Stimulated activated CD8-positive, alpha-beta memory T cell treated with anti-CD3 and anti-CD28 coated beads, Interleukin-15, amount 100 ng/mL, for 24 hours (primary cell): Measurements from ENCODE around the gene UBR4.

ENCODE experiments used
- DNase-seq: peaks from one replicate; pipeline ENCODE4 v3.0.0-alpha.2; 2020; ENCODE audit warnings: low read depth

Gene UBR4

DNA sequence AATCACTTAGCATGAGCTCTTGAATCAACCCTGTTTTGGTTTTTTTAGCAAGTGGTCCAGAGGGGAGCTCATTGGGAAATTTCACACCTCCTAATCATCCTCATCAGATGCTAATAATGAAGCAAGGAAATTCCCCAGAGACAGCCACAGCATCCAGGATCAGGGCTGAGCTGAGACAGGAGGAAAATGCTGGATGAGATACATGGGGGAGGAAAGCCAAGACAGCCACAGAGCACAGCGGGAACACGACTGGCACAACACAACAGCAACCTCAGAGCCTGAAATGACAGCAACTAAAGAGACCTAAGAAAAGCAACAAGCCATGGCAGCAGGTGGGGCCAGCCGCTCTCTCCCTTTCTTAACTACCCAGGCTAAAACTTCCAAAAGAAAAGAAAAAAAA lies 70.4 kb downstream of the UBR4 start:
- no peak for DNase-seq

DNA sequence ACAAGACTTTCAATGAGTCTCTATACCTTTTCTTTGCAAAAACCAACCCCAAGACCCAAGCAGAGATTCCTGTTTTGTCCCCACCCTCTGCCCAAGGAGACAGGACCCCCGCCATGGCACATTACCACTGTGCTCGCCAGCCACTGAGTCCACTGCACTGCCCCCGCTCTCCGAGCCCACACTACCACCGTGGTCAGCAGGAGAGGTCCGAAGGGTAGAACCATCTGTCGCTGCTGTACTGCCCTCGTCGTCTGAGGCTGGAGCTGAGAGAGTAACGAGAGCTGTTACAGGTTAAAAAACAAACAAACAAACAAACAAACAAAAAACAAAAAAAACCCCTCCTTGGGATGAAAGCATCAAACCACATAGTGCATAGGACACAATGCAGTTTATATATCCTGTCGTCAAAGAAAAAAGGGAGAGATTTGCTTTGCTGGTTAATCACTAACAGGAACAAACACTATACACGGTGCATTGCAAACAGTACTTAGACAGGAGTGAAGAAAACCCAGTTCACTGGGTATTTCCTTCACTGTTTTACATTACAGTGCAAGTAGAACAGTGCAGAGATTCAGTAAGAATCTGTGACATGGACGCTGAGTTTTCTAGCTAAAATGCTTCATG lies 71.0 kb downstream of the UBR4 start:
- no peak for DNase-seq

DNA sequence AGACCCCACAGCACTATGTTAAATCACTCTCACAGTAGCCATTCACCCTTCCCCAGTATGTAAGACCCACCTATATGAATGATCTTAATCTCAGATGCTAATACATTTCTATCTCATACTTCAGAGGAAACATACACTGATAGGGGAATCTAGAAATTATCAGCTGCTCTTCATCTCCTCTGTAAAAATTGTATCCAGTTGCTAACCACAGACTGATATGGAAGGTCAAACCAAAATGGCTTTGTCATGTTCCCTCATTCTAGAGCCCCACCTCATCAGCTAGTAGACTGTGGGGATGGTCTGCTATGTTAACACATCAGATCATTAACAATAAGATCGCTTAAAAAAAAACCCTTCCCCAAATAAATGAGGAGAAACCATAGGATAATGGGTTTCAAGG lies 71.7 kb downstream of the UBR4 start:
- no peak for DNase-seq

DNA sequence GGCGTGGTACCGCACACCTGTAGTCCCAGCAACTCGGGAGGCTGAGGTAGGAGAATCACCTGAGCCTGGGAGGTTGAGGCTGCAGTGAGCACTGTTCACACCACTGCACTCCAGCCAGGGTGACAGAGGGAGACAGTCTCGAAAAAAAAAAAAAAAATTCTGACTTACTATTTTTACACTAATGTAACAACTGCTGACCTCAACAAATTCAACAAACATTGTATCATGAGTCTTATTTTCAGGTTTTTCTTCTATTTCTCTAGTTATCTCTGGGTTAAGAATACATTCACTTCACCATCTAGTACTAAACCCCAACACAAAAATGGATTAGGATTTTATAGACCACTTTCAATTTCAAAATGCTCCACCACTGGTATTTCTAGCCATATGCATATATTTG lies 72.9 kb downstream of the UBR4 start:
- DNase-seq = no peak

DNA sequence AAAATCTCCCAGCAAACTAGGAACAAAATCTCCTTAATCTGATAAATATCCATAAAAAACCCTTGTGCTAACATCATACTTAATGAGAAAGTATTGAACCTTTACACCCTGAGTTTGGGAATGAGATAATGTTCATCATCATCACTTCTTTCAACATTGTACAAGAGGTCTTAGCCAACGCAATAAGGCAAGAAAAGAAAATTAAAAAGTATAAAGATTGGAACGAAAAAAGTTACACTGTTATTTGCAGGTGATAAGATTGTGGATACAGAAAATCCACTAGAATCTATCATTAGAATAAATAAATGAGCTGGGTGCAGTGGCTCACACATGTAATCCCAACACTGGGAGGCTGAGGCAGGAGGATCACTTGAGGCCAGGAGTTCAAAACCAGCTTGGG lies 76.7 kb downstream of the UBR4 start:
- DNase-seq = no peak

DNA sequence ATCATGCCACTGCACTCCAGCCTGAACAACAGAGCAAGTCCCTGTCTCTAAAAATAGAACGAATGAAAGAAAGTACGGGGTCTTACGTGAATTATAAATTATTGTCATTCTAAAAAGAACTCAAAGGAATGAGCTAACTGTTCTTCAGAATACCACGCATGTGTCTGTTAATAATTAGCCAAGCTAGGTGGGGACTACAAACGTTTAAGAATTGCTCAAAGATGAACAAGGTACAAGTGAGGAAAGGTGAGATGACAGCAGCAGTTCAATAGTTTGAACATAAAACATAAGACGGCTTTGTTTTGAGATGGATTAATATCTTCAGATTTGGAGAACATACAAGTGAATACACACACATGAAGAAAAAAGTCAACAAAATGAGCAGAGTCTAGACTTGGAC lies 79.6 kb downstream of the UBR4 start:
- DNase-seq = no peak

DNA sequence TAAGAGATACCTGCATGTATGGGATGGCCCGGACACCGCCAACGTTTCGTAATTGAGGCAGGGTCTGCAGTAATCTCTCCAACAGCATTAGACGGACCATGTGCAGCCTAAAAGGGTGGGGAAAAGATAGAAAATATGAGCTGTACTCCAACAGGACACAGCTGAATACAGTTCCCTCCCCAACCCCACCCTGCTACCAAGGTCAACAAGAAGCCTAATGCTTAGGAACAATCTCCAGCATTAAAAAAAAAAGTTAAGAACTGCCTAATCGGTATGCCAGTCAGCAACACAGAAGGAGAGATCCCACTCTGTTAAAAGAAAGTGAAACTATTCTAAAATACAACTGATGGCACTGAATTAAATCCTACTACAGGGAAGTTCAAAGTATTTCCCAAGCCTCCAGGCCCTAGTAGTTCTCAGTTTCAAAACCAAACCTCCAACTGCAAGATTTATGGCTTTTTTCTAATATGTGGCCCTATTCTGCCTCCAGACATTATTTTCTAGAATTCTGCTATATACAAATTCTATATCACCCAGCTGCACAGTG lies 81.0 kb downstream of the UBR4 start:
- no peak for DNase-seq

DNA sequence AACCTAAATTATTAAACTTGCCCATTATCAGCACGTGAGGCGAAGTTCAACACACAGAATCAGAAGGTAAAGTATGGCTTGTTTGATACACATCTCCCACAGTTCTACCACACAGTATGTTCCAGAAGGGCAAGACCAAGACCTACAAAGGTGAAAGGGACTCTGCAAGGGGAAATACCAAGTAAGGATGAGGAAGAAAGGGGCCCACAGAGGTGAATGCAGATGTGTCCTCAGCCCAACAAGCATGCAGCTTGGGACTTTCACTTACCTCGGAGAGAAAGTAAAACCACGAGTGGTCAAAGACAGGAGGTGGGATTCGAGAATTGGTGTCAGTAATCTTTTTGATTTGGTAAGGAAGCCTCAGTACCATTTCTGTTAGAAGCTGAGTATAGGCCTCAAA lies 85.8 kb downstream of the UBR4 start:
- DNase-seq = no peak

DNA sequence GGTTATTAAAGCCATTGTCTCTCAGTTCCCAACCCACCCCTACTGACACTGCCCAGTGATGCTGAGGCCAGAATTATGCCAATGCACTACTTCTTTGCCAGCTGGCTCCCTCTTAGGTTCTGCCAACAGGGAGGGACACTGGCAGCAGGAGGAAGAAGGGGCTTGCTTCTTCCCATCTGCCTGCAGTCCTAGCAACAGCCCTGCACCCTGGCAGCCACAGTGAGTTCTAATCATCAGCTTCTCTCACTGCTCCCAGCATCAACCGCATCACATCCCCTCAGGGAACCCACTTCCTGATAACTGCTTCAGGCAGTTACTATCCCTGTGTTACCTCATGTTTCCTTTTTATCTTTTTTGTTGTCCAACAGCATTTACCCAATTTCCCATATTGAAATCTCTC lies 86.2 kb downstream of the UBR4 start:
- no peak for DNase-seq

DNA sequence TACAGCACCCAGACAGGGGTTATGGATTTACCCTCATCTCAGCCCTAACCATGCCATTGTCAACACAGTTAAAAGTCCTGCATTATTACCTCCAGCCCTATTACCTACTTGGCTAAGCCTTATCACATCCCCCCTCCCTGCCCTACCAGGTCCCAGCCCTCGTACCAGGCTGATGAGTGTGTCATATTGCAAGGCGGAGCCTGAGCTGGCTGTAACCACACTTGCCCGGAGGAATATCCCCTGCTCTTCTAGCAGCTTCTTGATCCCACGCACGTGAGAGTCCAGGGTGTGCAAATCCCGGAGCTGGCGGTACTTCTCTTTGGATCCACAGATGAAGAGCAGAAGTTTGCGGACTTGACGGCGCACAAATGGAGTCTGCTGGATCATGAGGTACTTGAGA lies 87.4 kb downstream of the UBR4 start:
- no peak for DNase-seq

DNA sequence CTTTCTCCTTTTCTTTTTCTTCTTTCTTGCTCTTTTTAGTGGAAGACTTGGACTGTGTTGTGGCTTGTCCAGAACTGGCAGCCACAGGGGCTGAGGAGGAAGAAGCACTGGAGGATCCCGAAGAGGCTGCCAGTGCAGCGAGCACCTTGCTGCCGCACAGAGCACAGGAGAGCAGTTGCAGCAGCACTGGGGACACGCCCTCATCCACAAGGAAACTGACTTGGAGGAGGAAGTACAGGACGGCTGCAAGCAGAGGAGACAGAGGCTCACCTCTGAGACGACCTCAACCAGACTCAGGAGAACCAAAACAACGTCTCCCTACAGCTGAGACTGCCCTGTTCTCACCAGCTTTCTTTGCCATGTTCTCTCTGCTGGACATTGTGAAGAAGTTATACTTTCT lies 88.9 kb downstream of the UBR4 start:
- DNase-seq = no peak

DNA sequence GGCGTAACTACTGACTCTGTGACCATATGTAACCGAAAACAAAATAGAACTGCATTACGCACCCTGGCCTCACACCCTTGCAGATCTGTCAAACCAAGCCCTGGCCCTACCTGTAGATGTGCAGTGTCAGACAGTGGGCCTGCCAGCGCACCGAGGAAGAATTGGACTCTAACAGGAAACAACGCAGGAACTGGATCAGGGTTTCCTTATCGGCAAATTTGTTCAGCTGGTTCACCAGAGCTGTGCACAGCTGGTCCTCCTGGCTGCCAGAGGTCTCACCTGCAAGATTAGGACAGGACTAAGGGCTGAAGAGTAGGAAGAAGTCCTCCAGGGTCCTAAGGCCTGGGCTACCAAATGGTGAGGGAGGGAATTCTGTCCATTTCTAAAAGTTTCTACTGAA lies 90.0 kb downstream of the UBR4 start:
- DNase-seq = no peak

DNA sequence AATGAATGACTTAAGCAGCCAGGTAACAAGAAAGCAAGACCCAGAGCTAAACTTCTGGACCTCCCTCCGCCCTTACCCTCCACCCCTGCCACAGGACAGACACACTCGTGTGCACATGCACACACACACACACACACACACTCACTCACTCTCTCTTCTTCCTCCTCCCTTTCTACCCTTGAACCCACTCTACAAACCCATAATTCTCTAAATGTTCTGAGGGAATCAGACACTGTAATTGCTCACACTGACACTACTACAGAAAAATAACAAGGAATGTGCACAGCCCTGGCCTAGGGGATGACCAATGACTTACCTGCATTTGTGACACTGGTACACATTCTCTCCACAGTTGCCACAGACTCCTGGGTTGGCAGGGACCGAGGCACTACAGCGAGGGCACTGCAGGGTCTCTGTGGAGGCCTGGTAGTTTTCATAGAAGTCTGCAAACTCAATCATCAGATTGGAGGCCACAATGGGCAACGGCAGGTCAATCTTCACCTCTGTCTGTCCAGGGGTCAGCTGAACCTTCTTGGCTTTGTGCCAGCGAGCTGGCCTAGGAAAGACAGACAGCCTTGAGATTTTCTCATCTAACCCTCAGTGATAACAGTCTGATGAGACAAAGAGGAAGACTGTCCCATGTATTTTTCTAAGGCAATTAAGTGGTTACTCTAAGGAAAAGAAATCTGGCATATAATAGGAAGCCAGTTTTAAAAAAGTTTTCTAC lies 94.8 kb downstream of the UBR4 start:
- DNase-seq = no peak

DNA sequence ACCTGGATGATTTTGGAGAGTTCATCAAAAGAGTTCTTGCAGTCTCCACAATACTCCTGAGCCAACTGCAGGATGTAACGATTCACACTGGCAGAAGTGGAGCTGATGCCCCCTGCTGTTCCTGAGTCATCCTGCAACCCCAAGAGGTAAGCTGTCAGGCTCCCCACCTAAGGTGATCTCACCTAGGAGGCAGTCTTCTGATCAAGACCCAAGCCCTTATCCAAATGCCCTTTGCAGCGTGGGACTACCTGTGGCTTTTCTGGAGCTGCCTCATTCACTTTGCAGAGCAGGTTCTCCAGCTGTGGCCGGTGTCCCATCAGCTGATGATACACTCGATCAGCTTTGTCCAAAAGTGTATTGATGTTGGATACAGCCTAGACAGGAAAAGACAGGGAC lies 96.4 kb downstream of the UBR4 start:
- DNase-seq = no peak

DNA sequence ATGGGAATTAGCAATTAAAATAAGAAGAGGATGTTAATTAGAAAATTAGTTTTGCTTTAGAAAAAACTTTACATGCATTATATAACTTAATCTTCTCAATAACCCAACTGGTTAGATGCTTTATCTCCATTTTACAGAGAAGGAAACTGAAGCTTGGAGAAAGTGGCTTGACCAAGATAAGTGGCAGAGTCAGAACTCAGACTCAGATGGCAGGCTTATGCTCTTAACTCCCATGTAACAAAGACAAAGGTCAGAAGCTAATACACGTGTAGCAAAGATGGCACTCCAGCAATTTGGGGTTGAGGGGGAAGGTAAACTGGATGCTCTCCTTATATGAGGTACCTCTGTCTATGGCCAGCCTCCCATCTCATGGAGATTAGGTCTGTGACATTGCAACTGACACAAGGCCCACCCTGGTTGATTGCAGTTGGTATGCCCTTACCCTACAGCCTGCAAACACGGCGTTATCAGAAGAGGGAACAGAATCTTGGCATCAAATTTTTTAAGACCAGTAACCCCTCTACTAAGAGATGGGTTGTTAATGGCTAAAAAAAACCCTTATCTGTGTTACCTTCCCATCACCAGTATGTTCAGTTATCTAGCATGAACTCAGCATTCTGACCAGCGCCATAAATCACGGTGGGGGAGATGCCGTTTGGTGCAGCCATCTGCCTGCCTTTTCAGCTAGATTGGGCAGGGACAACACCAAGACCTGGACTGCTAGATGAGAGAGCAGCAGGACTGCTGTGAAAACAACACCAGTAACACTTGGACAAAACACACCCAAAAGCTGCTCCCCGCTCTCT lies 97.0 kb downstream of the UBR4 start:
- no peak for DNase-seq

DNA sequence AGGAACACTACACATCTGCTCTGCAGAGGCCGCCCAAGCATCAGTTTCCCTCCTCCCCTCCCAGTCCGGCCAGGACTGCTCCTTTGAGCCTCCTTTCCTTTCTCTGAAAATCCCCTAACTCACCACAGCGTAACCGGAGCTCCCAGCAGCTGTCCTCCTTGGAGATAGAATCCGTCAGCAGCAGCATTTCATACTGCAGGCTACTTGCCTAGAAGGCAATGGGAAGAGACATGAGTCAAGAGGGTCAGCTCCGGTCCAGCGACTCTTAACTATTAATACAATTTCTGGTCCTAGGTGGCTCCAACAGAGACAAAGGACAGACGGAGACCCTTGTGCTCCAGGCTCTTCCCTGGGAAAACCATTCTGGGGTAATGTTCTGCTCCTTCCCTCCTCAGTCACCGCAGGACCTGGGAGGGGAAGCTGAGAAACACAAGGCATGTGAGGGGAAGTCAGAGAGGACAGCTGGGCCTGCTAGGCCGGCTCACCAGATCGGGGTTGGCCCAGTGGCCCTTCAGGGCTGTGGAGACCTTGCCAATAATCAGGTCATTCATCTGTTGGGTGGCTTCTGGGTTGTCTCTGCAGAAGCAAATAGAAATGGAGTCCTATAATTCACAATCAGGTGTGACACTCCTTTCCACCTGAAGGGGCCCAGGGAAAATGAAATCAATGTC lies 99.7 kb downstream of the UBR4 start:
- DNase-seq = no peak

DNA sequence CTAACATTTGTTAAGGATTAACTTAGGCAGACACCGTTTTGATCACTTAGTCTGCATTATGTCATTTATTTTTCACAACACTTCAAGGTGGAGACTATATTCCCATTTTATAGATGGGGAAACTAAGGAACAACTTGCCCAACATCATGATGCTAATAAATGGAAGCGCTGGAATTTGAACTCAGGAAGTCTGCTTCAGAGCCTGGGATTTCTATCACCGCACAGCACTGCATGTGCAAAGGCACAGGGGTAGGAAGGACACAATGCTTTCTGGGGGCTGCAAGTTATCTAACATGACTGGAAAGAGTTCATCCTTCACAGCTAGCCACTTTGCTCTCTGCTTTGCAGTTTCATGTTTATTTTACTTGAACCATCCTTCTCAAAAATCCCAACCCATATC lies 100.5 kb downstream of the UBR4 start:
- no peak for DNase-seq

DNA sequence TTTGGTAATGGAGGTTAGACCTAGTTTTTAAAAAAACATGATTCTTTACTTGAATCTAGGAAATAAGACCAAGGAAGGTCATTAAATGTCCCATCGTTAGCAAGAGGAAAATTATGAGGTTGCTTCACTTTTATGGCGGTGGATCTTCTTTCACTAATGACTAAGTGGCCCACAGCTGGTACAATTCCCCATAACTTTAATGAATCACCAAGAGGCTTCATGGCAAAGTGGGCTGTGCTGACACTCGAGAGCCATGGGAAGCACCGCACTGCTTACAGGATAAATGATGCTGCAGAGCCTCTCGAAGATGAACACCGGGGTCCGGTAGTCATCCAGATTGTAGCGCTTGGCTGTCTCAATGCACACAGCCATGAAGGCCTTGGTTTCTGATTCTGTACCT lies 108.8 kb downstream of the UBR4 start:
- no peak for DNase-seq

DNA sequence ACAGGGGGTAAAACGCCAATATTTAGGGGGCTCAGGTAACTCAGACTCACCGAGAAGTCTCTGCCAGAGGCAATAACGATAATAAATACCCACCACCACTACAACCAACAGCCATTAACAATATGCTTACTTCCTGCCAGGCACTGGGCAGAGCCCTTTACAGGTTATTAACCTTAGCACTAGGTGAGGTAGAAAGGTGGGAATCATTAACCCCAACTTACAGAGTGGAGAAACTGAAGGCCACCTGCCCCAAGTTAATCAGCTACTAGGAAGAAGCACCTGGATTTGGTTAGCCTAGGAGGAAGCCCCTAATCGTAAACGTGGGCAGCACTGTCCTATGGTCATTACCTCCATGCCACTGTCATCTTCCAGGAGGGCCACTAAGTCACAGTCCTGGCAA lies 110.0 kb downstream of the UBR4 start:
- DNase-seq = no peak

DNA sequence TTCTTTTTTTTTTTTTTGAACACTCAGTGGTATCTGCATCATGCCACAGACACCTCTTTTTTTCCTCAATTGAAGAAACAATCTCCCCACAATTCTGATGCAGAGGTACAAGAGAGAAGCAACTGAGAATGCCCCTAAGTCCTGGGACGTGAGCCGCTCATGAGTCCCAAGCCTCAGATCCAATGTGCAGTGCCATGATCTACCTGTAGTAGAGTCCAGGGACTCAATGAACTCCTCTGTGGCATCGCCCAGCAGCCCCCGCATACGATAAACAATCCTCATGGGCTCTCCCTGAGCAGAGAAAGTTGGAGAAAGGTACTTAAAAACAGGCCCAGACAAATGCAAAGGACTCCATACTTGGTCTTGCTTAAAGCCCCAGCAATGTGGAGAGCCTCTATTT lies 113.1 kb downstream of the UBR4 start:
- no peak for DNase-seq

DNA sequence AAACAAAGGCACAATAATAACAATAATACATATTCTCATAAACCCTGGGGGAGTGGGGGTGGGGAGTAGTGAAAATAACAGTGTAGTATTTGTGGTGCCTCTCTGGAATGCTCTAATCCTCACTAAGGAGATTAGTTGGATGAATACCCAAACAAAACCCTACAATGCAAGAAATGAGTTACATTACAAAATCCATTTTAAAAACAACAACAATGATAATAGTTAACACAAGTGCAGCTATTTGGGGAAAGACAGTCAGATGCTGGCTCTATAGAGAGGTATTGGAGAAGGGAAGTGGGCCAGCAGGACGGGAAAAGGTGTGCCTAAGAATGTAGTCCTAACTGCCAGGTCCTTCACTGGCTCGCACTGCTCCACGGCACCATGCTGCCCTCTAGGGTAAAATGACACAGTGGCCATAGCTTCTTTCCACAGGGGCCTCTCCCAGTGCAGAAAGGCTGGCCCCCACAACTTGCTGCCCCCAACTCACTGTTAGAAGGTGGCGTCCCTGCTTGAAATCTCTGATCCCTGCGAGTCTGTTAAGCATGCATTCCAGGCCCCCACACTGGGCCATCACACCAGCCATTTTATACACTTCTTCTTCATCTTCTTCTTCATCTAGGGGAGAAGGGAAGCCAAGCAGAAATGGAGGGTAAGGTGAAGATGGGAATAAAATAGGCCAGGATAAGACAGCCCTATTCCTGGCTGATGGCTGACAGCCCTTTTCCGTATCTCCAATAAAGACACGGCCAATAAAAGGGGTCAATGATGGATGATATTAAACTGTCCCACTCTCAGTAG lies 113.8 kb downstream of the UBR4 start:
- DNase-seq = no peak
